GM19240 (cell line): ENCODE data around the gene OPHN1.

Experiments used
- DNase-seq: peaks from one replicate; pipeline ENCODE4 v3.0.0; 2011; ENCODE audit warnings: low spot score; ENCODE audit not compliant: insufficient read length

OPHN1 gene, protein sequence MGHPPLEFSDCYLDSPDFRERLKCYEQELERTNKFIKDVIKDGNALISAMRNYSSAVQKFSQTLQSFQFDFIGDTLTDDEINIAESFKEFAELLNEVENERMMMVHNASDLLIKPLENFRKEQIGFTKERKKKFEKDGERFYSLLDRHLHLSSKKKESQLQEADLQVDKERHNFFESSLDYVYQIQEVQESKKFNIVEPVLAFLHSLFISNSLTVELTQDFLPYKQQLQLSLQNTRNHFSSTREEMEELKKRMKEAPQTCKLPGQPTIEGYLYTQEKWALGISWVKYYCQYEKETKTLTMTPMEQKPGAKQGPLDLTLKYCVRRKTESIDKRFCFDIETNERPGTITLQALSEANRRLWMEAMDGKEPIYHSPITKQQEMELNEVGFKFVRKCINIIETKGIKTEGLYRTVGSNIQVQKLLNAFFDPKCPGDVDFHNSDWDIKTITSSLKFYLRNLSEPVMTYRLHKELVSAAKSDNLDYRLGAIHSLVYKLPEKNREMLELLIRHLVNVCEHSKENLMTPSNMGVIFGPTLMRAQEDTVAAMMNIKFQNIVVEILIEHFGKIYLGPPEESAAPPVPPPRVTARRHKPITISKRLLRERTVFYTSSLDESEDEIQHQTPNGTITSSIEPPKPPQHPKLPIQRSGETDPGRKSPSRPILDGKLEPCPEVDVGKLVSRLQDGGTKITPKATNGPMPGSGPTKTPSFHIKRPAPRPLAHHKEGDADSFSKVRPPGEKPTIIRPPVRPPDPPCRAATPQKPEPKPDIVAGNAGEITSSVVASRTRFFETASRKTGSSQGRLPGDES

DNA sequence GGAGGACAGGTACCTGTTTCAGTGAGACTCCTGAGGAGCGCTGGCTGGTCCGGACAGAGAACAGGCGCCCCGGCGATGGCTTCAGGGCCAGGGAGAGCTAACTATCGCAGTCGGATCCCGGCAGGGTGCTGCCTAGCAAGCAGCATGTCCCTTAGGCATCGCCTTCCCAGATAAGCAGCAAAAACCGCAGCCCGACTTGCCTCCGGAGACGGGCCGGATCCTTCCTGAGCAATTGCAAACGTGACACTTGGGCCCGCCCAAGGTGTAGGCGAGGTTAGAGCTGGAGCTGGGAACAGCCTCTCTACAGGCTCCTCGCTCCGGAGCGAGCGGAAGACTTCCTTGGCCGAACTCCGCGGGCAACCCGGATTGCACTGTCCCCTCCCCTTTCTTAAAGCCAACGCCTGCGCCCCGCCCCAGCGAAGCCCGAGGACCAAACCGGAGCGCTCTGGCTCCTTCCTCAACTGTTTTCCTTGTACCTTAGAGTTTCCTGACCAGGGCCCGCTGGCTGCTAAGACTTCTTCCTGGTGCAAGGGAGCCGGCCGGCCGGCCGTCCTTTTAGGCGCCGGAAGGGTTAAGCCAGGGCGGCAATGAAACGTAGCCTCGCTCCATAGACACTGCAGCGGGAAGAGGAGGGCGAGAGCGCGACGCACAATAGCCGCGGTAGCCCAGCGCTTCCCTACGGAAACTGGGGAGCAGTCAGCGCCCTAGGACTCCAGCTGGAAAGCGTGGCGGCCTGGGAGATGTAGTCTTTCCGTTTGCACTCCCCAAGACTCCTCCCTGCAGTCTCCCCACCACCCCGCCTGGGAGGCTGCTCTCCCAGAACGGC is at the start of gene OPHN1:
Gene OPHN1 (minus strand): TSS at position 341 of the 826 bp plus-strand sequence. CDS start 475 bp downstream, outside the sequence.
- DNase-seq, result no peak

DNA sequence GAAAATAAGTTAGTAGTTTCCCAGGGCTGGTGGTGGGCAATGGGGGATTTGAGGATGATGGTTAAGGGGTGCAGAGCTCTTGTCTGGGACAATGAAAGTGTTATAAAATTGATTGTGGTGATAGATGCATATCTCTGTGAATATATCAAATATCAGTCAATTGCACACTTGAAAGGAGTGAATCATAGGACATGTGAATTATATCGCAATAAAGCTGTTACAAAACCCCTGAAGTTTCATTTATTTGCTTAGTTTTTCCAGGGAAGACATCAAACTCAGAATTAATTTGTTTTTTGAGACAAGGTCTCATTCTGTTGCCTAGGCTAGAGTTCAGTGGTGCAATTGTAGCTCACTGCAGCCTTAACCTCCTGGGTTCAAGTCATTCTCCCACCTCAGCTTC is 47.7 kb upstream of the OPHN1 start:
- no peak for DNase-seq

DNA sequence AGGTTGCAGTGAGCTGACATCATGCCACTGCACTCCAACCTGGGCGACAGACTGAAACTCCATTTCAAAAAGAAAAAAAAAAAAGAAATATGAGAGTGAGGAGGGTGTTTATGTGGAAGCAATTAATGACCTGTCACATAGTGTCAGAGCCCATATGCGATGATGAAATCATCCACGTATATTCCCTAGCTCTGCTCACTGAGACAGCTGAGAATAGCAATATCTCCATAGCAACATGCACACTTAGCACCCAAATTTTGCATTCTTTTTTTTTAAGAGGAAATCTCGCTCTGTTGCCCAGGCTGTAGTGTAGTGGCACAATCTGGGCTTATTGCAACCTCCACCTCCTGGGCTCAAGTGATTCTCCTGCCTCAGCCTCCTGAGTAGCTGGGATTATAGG is 31.5 kb upstream of the OPHN1 start:
- no peak for DNase-seq

DNA sequence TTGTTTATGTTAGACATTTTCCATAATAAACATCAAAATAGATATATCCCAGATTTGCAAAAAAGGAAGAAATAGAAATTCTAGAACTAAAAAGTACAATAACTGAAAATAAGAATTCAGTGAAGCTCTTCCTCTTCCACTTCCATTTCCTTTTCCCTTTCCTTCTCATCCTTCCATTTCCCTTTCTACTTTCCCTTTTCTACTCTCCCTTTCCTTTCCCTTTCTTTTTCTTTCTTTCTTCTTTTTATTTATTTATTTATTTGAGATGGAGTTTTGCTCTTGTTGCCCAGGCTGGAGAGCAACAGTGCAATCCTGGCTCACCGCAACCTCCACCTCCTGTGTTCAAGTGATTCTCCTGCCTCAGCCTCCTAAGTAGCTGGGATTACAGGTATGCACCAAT is 30.6 kb upstream of the OPHN1 start:
- no peak for DNase-seq

DNA sequence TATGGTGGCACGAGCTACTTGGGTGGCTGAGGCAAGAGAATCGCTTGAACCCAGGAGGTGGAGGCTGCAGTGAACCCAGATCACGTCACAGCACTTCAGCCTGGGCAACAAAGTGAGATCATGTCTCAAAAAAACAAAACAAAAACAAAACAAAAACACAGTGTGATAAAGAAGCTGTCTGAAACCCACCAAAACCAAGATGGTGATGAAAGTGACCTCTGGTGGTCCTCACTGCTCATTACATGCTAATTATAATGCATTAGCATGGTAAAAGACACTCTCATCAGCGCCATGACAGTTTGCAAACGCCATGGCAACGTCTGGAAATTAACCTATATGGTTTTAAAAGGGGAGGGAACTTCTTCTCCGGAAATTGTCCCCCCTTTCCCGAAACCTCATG is 29.4 kb upstream of the OPHN1 start:
- no peak for DNase-seq

DNA sequence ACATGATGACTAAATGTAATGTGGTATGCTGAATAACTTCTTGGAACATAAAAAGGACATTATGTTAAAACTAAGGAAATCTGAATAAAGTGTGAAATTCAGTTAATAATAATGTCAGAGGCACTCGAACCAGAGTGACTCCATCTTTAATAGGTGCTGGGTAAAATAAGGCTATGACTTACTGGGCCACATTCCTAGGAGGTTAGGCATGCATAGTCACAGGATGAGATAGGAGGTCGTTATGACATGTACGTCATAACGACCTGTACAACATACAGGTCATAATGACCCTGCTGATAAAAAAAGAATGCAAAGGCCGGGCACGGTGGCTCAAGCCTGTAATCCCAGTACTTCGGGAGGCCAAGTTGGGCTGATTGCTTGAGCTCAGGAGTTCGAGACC is 28.9 kb upstream of the OPHN1 start:
- no peak for DNase-seq

DNA sequence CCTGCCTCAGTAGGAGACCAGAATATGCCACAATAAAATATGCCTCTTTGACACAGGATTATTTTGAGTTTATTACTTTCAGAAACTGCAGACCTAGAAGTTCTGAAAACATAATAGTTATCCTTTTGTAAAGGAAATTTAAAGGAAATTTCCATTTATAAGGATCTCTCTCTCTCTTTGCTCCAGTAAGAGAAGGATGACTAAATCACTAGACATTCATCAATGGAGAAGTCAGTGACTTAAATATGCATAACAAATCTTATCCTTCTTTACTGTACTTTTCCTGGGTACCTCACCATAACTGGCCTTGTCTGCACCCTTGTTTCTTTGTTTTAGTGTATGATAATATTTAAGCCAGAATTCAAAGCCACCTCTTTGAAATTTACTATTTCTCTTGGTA is 28.3 kb upstream of the OPHN1 start:
- DNase-seq, result no peak

DNA sequence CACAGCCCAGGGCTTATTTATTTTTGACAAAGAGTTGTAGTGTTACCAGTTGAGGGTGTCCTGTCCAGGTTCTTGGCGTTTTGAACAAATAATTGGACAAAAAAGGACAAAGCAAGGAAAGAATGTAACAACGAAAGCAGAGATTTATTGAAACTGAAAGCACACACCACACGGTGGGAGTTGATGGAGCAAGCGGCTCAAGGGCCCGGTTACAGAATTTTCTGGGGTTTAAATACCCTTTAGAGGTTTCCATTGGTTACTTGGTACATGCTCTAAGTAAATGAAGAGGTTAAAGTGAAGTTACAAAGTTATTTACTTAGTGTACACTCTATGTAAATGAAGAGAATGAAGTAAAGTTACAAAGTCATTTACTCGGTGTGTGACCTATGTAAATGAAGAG is 27.8 kb upstream of the OPHN1 start:
- no peak for DNase-seq

DNA sequence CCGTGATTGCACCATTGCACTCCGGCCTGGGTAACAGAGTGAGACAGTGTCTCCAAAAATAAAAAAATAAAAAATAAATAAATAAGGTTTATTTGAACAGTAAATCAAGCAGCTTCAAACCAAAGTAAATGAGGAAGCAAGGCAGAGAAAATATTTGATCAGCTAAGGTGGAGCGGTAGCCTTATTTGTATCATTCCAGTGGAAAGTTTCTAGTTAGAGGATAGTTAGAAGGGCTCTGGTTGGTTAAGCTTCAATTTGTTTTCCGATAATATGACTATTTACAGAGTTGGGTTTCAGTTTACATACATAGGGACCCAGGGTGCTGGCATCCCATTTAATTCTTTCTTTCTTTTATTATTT is 21.8 kb upstream of the OPHN1 start:
- DNase-seq, result no peak

DNA sequence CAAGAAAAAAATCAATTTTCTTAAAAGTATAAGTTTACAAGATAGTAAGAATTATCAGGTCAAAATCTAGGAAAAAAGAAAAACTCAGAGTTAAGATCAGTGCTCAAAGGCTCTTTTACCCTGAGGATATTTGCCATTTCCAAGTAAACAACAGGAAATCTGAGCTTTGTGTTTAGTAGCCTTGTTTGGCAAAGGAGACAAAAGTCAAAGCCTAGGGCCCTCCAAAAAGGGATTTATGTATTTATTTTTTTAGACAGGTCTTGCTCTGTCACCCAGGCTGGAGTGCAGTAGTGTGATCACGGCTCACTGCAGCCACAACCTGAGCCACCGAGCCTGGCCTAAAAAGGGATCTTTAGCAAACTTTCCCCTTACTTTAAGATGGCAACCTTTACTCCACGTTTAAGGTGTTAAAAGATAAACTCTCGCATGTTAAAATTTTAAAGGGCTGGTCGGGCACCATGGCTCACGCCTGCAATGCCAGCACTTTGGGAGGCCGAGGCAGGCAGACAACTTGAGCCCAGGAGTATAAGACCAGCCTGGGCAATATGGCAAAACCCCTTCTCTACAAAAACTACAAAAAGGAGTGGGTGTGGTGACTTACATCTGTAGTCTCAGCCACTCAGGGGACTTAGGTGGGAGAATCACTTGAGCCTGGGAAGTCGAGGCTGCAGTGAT is 21.3 kb upstream of the OPHN1 start:
- no peak for DNase-seq

DNA sequence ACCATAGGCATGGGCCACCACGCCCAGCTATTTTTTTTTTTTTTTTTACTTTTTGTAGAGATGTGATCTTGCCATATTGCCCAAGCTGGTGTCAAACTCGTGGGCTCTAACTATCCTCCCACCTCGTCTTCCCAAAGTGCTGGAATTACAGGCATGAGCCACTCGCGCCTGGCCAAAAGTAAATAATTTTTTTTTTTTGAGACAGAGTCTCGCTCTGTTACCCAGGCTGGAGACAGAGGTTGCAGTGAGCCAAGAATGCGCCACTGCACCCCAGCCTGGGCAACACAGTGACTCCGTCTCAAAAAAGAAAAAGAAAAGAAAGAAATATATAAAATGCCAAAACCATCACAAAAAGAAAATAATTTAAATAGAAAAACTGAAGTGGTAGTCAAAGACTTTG is 18.4 kb upstream of the OPHN1 start:
- DNase-seq, result no peak

DNA sequence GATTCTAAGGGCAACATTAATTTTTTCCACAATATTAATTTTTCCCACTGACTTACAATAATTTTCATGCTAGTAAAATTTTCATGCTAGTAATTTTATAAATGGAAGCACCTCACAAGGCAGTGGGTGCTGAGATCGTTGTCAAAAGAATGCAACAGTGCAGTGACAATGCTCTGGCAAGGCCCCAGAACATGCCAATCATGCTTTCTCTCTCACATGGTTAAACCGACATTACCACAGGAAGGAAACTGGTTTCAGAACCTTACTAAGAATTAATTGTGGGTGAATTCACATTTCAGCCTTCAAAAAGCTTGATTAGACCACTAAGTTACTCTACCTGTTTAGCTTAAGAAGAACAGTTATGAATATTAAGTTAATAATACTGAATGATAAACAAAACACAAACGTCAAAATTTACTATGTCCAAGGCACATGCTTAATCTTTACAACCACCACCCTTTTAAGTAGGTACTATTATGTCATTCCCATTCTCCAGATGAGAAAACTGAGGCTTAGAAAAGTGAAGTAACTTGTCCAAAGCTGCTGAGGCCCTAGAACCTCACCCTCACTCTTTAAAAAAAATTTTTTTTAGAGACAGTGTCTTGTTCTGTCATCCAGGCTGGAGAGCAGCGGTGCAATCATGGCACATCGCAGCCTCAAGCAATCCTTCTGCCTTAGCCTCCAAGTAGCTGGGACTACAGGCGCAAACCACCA is 10.0 kb upstream of the OPHN1 start:
- no peak for DNase-seq

DNA sequence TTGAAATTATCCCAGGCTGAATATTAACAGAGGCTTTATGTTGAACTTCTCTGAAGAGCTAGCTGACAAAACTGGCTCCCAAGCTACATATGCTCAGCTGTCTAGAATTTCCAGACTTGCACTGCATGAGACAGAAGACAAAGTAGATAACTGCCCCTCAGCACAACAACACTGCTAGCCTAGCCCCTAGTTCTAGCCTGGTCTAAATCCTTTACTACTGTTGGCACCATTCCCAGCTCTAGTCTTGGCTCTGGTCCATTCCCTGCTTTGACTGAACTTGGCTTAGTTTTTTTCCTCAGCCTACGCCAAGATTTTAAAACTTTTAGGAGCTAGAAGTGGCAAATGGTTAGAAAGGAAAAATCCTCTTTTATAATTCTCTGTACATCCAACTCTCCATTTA is 7.6 kb upstream of the OPHN1 start:
- no peak for DNase-seq

DNA sequence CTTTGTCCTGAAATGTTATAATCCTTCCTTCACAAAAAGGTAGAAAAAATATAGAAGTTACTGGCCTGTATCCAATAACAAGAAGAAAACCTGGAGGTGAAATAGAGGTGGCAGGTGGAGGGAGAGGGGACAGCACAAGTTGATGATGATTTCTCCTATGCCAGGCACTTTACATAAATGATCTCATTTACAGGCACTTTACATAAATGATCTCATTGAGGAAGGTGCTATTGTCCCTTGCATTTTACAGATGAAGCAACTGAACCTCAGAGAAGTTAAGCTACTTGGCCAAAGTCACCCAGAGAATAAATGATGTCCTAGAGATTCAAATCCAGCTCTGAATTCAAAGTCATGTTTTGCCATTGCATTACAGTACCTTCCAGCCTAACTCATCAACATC is 7.1 kb upstream of the OPHN1 start:
- no peak for DNase-seq

DNA sequence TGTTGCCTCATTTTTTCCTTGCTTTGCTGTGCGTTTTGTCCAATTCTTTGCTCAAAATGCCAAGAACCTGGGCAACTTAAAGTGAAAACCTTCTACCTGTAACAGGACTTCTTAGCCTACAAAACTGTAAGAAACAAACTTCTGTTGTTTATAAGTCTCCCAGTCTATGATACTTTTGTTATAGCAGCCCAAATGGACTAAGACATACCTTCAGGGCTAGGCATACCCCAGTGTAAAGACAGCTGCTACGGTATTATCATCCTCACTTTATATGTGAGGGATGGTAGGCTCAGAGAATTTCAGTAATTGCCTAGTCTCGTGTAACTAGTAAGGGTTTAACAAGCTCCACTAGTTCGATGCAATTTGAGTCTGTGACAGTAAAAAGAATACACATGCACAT is 6.0 kb upstream of the OPHN1 start:
- no peak for DNase-seq

DNA sequence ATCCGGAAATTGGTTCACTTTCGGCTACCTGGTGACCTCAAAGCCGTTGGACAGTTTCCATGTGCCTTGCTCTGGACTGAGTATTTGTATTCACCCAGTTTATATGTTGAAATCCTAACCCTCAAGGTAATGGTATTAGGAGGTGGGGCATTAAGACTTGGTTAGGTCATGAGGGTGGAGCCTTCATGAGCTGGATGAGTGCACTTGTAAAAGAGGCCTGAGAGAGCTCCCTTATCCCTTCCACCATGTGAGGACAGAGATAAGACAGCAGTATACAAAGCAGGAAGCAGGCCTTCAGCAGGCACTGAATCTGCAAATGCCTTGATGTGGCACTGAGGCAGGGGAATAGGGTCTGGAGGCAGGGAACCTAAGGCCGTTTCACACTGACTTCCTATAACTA is 5.3 kb upstream of the OPHN1 start:
- no peak for DNase-seq

DNA sequence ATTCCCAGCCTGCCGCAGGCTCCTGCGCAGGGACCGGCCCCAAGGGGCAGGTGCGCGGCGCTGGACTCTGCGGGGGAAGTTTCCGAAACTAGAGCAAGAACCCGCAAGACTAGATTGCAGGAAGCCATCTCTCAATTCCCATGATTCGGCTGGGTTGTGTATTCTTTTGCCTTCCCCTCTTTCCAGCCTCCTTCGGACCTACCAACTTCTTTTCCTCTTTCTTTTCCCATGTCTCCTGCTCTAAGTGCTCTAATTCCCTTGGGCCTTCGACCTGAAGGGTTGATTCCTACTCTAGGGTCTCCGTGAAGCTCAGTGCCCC is 645 bp upstream of the OPHN1 start:
- no peak for DNase-seq

DNA sequence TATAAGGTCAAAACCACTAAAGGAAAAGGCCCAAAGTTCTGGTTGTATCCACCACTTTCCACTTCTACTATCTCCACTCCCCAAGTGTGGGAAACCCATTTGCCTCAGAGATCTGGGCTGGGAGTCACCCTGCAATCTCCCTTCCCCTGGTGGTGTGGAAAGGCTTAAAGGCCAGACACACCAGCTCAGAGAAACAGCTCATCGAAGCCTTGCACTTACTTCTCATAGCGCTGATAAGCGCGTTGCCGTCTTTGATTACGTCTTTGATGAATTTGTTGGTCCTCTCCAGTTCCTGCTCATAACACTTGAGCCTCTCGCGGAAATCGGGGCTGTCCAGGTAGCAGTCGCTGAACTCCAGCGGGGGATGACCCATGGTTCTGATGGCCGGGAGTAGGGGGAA is 647 bp downstream of the OPHN1 start:
- no peak for DNase-seq

DNA sequence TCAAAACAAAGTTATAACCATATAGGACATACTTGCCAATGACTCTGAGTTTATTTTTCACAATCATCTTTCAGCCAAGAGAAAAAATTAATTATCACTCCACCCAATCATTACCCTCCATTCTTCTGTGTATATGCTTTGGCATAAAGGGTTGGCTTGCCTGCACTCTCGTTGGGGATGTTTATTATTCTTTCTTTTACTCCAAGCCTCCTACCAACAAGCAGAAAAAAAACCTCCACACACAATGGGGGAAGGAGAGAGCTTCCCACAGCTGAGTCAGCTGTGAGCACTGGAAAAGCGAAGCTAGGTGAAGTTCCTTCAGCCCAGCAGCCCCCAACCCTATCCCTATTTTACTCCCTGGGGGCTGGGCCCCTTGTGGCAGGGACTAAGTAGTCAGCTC is 1.5 kb downstream of the OPHN1 start:
- DNase-seq, result no peak

DNA sequence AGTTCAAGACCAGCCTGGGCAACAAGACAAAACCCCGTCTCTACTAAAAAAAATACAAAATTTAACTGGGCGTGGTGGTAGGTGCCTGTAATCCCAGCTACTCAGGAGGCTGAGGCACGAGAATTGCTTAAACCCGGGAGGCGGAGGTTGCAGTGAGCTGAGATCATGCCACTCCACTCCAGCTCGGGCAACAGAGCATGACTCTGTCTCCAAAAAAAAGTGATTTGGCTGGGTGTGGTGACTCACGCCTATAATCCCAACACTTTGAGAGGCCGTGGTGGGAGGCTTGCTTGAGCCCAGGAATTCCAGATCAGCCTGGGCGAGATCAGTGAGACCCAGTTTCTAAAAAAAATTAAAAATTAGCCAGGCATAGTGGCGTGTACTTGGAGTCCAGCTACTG is 4.1 kb downstream of the OPHN1 start:
- no peak for DNase-seq

DNA sequence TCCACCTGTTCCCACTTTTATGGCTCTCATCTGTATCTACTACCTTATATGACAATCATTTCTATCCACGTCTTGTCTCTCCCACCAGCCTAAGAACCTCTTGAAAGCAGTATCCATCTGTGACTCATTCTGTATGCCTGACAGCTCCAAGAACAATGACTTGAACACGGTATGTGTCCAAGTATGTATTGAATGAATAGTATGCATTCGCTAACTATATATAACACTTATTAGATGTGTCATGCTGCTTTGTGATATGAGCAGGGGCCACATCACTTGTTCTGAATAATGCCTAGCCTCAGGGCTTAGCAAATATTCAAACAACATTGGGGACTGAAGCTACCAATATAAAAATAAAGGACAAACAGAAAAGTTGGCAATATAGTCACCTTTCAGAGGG is 4.9 kb downstream of the OPHN1 start:
- DNase-seq, result no peak
